SJCRH30 (cell line): ENCODE data around the gene MIEN1. TPM values are rescaled to one million over a fixed set of nuclear protein-coding genes. Genes with fewer than 3 reads are reported as not detected.
A peak's percentile ranks its signal among the peaks of the same experiment; 100 is the strongest.
"Not testable (repeated sequence)": the region's sequence is repeated elsewhere in the genome, so short reads cannot be mapped to it uniquely, and the experiment has no call there.

Source experiments
- DNase-seq, 2 experiments: peaks; one replicate each; pipeline ENCODE4 v3.0.0-alpha.2; 2015 to 2020
- H3K27ac ChIP-seq: fragments of 250-450 bp; sonication (Bioruptor Pico); 2 replicates; pipeline ENCODE4 v1.5.1; 2020; ENCODE audit warnings: mild to moderate bottlenecking, moderate library complexity
- H3K27me3 ChIP-seq: fragments of 250-450 bp; sonication (Bioruptor Pico); 2 replicates; pipeline ENCODE4 v1.5.1; 2020; ENCODE audit warnings: mild to moderate bottlenecking, moderate library complexity
- H3K36me3 ChIP-seq: fragments of 250-450 bp; sonication (Bioruptor Pico); 2 replicates; pipeline ENCODE4 v1.5.1; 2020; ENCODE audit warnings: mild to moderate bottlenecking, moderate library complexity
- H3K4me1 ChIP-seq: fragments of 250-450 bp; sonication (Bioruptor Pico); 2 replicates; pipeline ENCODE4 v1.5.1; 2020; ENCODE audit warnings: mild to moderate bottlenecking, moderate library complexity
- H3K4me3 ChIP-seq: fragments of 250-450 bp; sonication (Bioruptor Pico); 2 replicates; pipeline ENCODE4 v1.5.1; 2020; ENCODE audit warnings: mild to moderate bottlenecking, moderate library complexity
- H3K9me3 ChIP-seq: fragments of 250-450 bp; sonication (Bioruptor Pico); replicated peaks from 2 replicates; pipeline ENCODE4 v1.5.1; 2020; ENCODE audit warnings: mild to moderate bottlenecking, moderate library complexity
- total RNA-seq: library from RNA; depleted of rRNA; stranded (reverse); fragments of >200 nt; shearing (Covaris generic); gene quantifications from 2 replicates; pipeline ENCODE4 v1.2.3, GENCODE V29; 2014

The MIEN1 gene
- total RNA-seq, 1 experiment from 2014 or later: 23.6 TPM

- Histone ChIP-seq H3K9me3 (no peaks in the 10 kb centered on the region), H3K27me3 (peaks cover 35% of the 10 kb centered on the region), H3K4me1 (peaks cover 3% of the 10 kb centered on the region; the same call in 1 of the 2 replicates), H3K36me3 (no peaks in the 10 kb centered on the region), H3K4me3 (peak overlapping the region; percentile 25; the same call in 1 of the 2 replicates), H3K27ac (no peak overlapping the region)
- no peak for DNase-seq
Observed at GRCh38 chr17:39738983-39739884, 8.9 kb upstream of the MIEN1 start.

GRCh38 chr17:39738568-39738901 lies 8.2 kb upstream of the MIEN1 start:
- DNase-seq: no peak
- Histone ChIP-seq H3K27me3 (peaks cover 32% of the 10 kb centered on the region), H3K4me3 (no peak overlapping the region), H3K9me3 (no peaks in the 10 kb centered on the region), H3K27ac (no peak overlapping the region), H3K4me1 (peaks cover 3% of the 10 kb centered on the region; the same call in 1 of the 2 replicates), H3K36me3 (no peaks in the 10 kb centered on the region)

- Histone ChIP-seq H3K27me3 (peaks cover 31% of the 10 kb centered on the region), H3K4me3 (no peak within 1 kb of the TSS)
Observed at GRCh38 chr17:39737760-39738567, 7.6 kb upstream of the MIEN1 start, which contains the start of gene GRB7. Gene GRB7, plus strand, starts transcription at chr17:39737938. Its CDS starts 4,364 bp downstream, at chr17:39742302.

GRCh38 chr17:39737206-39737759 lies 7.0 kb upstream of the MIEN1 start:
- Histone ChIP-seq H3K4me3 (no peak overlapping the region), H3K27ac (no peak overlapping the region), H3K36me3 (no peaks in the 10 kb centered on the region), H3K27me3 (peaks cover 28% of the 10 kb centered on the region), H3K9me3 (no peaks in the 10 kb centered on the region), H3K4me1 (peaks cover 3% of the 10 kb centered on the region; the same call in 1 of the 2 replicates)
- DNase-seq: no peak

More at GRCh38 chr17:39737760-39738567, 7.6 kb upstream of the MIEN1 start, which contains the start of gene GRB7:
- Histone ChIP-seq H3K4me1 (peaks cover 3% of the 10 kb centered on the region; the same call in 1 of the 2 replicates), H3K36me3 (no peaks in the 10 kb centered on the region), H3K9me3 (no peaks in the 10 kb centered on the region), H3K27ac (no peak within 1 kb of the TSS)
- DNase-seq: no peak

GRCh38 chr17:39736319-39737165 lies 6.2 kb upstream of the MIEN1 start:
- H3K4me3 ChIP-seq: no peak overlapping the region
- H3K4me1 ChIP-seq: peaks cover 3% of the 10 kb centered on the region; the same call in 1 of the 2 replicates
- H3K9me3 ChIP-seq: no peaks in the 10 kb centered on the region
- no peak overlapping the region for H3K27ac ChIP-seq
- peaks cover 28% of the 10 kb centered on the region for H3K27me3 ChIP-seq
- H3K36me3 ChIP-seq: no peaks in the 10 kb centered on the region
- no peak for DNase-seq

GRCh38 chr17:39735882-39736281 lies 5.5 kb upstream of the MIEN1 start:
- no peak for DNase-seq
- H3K4me3 ChIP-seq: no peak overlapping the region
- peaks cover 3% of the 10 kb centered on the region; the same call in 1 of the 2 replicates for H3K4me1 ChIP-seq
- H3K9me3 ChIP-seq: no peaks in the 10 kb centered on the region
- peaks cover 21% of the 10 kb centered on the region for H3K27me3 ChIP-seq
- no peak overlapping the region for H3K27ac ChIP-seq
- H3K36me3 ChIP-seq: no peaks in the 10 kb centered on the region

GRCh38 chr17:39732586-39732985 lies 2.3 kb upstream of the MIEN1 start:
- H3K4me1 ChIP-seq: no peaks in the 10 kb centered on the region
- H3K27ac ChIP-seq: no peak overlapping the region
- DNase-seq: no peak
- H3K27me3 ChIP-seq: no peaks in the 10 kb centered on the region
- no peak overlapping the region for H3K4me3 ChIP-seq
- no peaks in the 10 kb centered on the region for H3K9me3 ChIP-seq
- H3K36me3 ChIP-seq: no peaks in the 10 kb centered on the region

- peak overlapping the region; percentile 68; the same call in 1 of the 2 replicates for H3K4me3 ChIP-seq
- H3K36me3 ChIP-seq: no peaks in the 10 kb centered on the region
- H3K27me3 ChIP-seq: no peaks in the 10 kb centered on the region
- H3K9me3 ChIP-seq: no peaks in the 10 kb centered on the region
- no peak overlapping the region for H3K27ac ChIP-seq
- no peak for DNase-seq
- H3K4me1 ChIP-seq: no peaks in the 10 kb centered on the region
Observed at GRCh38 chr17:39729280-39729851, 966 bp downstream of the MIEN1 start.

GRCh38 chr17:39727556-39727955 lies 2.8 kb downstream of the MIEN1 start:
- H3K4me3 ChIP-seq: no peak overlapping the region
- no peaks in the 10 kb centered on the region for H3K4me1 ChIP-seq
- no peak for DNase-seq
- no peaks in the 10 kb centered on the region for H3K36me3 ChIP-seq
- no peak overlapping the region for H3K27ac ChIP-seq
- no peaks in the 10 kb centered on the region for H3K27me3 ChIP-seq
- no peaks in the 10 kb centered on the region for H3K9me3 ChIP-seq

- no peak for DNase-seq
- no peaks in the 10 kb centered on the region for H3K4me1 ChIP-seq
- no peaks in the 10 kb centered on the region for H3K36me3 ChIP-seq
- no peak overlapping the region for H3K4me3 ChIP-seq
- no peak overlapping the region for H3K27ac ChIP-seq
- no peaks in the 10 kb centered on the region for H3K9me3 ChIP-seq
- no peaks in the 10 kb centered on the region for H3K27me3 ChIP-seq
Observed at GRCh38 chr17:39726617-39727016, 3.7 kb downstream of the MIEN1 start.

GRCh38 chr17:39725923-39726322 lies 4.4 kb downstream of the MIEN1 start:
- DNase-seq, H3K27ac ChIP-seq, H3K27me3 ChIP-seq, H3K9me3 ChIP-seq, H3K4me3 ChIP-seq, H3K36me3 ChIP-seq, H3K4me1 ChIP-seq: not testable (repeated sequence)

- Histone ChIP-seq H3K9me3 (no peaks in the 10 kb centered on the region), H3K4me3 (no peak overlapping the region), H3K4me1 (no peaks in the 10 kb centered on the region), H3K36me3 (no peaks in the 10 kb centered on the region), H3K27me3 (no peaks in the 10 kb centered on the region), H3K27ac (no peak overlapping the region)
- DNase-seq: no peak
Observed at GRCh38 chr17:39724731-39725130, 5.6 kb downstream of the MIEN1 start.

GRCh38 chr17:39722965-39723848 lies 7.1 kb downstream of the MIEN1 start:
- H3K9me3 ChIP-seq: no peaks in the 10 kb centered on the region
- no peaks in the 10 kb centered on the region for H3K4me1 ChIP-seq
- DNase-seq: no peak
- no peaks in the 10 kb centered on the region for H3K36me3 ChIP-seq
- H3K27ac ChIP-seq: no peak overlapping the region
- no peaks in the 10 kb centered on the region for H3K27me3 ChIP-seq
- H3K4me3 ChIP-seq: no peak overlapping the region
